GM08714 (cell line): ENCODE measurements around the gene SLC2A5.

Experiments used
- H3K4me3 ChIP-seq: fragments of 200-500 bp; sonication (Bioruptor generic); 2 replicates; pipeline ENCODE4 v1.5.1; 2014; ENCODE audit warnings: mild to moderate bottlenecking, low read length, inconsistent platforms
- ZNF274 ChIP-seq: IDR thresholded peaks from 2 replicates; pipeline ENCODE4 v1.6.1; 2012; ENCODE audit warnings: mild to moderate bottlenecking, low read depth, low read length

Gene SLC2A5

GRCh38 chr1:8992936-8993687, 76.3 kb downstream of the SLC2A5 start:
- H3K4me3 ChIP-seq, result no peak overlapping the region
- TF ChIP-seq ZNF274, result no peak

GRCh38 chr1:8989821-8990220, 79.6 kb downstream of the SLC2A5 start:
- no peak overlapping the region for H3K4me3 ChIP-seq
- TF ChIP-seq ZNF274, result no peak

GRCh38 chr1:8989061-8989460, 80.4 kb downstream of the SLC2A5 start:
- no peak overlapping the region for H3K4me3 ChIP-seq
- TF ChIP-seq ZNF274, result no peak

GRCh38 chr1:8988618-8988967, 80.8 kb downstream of the SLC2A5 start:
- H3K4me3 ChIP-seq, result no peak overlapping the region
- no peak for TF ChIP-seq ZNF274

- no peak overlapping the region for H3K4me3 ChIP-seq
- no peak for TF ChIP-seq ZNF274
Observed at GRCh38 chr1:8987881-8988617, 81.4 kb downstream of the SLC2A5 start.

- TF ChIP-seq ZNF274, result no peak
- H3K4me3 ChIP-seq, result no peak overlapping the region
Observed at GRCh38 chr1:8986814-8987190, 82.6 kb downstream of the SLC2A5 start.

GRCh38 chr1:8985915-8986813, 83.3 kb downstream of the SLC2A5 start:
- H3K4me3 ChIP-seq, result no peak overlapping the region
- TF ChIP-seq ZNF274, result no peak
